HepG2 (cell line): ENCODE measurements around the gene FAM234B. TPM values are rescaled to one million over a fixed set of nuclear protein-coding genes. Genes with fewer than 3 reads are reported as not detected.

Source experiments
- AKAP8 ChIP-seq: sonication (generic); formaldehyde crosslinking; IDR thresholded peaks from 2 replicates; pipeline ENCODE4 v1.5.1; 2020; ENCODE audit warnings: mild to moderate bottlenecking, missing genetic modification reagents
- FOXO4 ChIP-seq: sonication (generic); formaldehyde crosslinking; conservative IDR thresholded peaks from 2 replicates; pipeline ENCODE4 v1.8.1; 2023; ENCODE audit warnings: missing genetic modification reagents
- GABPB1 ChIP-seq: IDR thresholded peaks from 2 replicates; pipeline ENCODE4 v1.6.1; 2016; ENCODE audit warnings: mild to moderate bottlenecking, missing genetic modification reagents, moderate library complexity, missing compliant biosample characterization
- IRF1 ChIP-seq: sonication (generic); formaldehyde crosslinking; IDR thresholded peaks from 2 replicates; pipeline ENCODE4 v1.4.0; 2020; ENCODE audit warnings: low read depth, mild to moderate bottlenecking, missing genetic modification reagents
- MLX ChIP-seq: IDR thresholded peaks from 2 replicates; pipeline ENCODE4 v1.6.1; 2016
- PCBP1 ChIP-seq: fragments of 200-400 bp; formaldehyde crosslinking; IDR thresholded peaks from 2 replicates; pipeline ENCODE4 v1.6.1; 2017; ENCODE audit warnings: mild to moderate bottlenecking, low read depth, low read length, borderline replicate concordance
- PRPF4 ChIP-seq: fragments of 200-400 bp; formaldehyde crosslinking; IDR thresholded peaks from 2 replicates; pipeline ENCODE4 v1.6.1; 2016; ENCODE audit warnings: low read length, low read depth; ENCODE audit not compliant: poor library complexity, severe bottlenecking
- YY1 ChIP-seq: IDR thresholded peaks from 2 replicates; pipeline ENCODE4 v1.6.1; 2011; ENCODE audit warnings: low read length, low read depth, moderate library complexity, mild to moderate bottlenecking; ENCODE audit not compliant: insufficient read depth, insufficient replicate concordance
- ZBTB39 ChIP-seq: sonication (generic); formaldehyde crosslinking; IDR thresholded peaks from 2 replicates; pipeline ENCODE4 v1.5.0; 2020; ENCODE audit warnings: missing genetic modification reagents
- ZFP82 ChIP-seq: sonication (generic); formaldehyde crosslinking; IDR thresholded peaks from 2 replicates; pipeline ENCODE4 v1.5.1; 2020; ENCODE audit warnings: mild to moderate bottlenecking, missing genetic modification reagents, borderline replicate concordance
- ZKSCAN8 ChIP-seq: IDR thresholded peaks from 2 replicates; pipeline ENCODE4 v1.6.1; 2016; ENCODE audit warnings: borderline replicate concordance, missing genetic modification reagents, missing compliant biosample characterization
- ZNF121 ChIP-seq: sonication (generic); formaldehyde crosslinking; IDR thresholded peaks from 2 replicates; pipeline ENCODE4 v1.5.0; 2020; ENCODE audit warnings: mild to moderate bottlenecking, missing genetic modification reagents
- ZNF407 ChIP-seq: sonication (generic); formaldehyde crosslinking; IDR thresholded peaks from one replicate; pipeline ENCODE4 v1.5.1; 2020; ENCODE audit warnings: mild to moderate bottlenecking, missing genetic modification reagents; ENCODE audit errors: not compliant biosample characterization
- ZSCAN31 ChIP-seq: sonication (generic); formaldehyde crosslinking; IDR thresholded peaks from 2 replicates; pipeline ENCODE4 v1.5.0; 2020; ENCODE audit warnings: low read depth, mild to moderate bottlenecking, missing genetic modification reagents
- polyA plus RNA-seq, 8 experiments: library from polyadenylated mRNA; depleted of rRNA in 3 of 8; stranded (reverse) in 7 of 8; unstranded in 1 of 8; fragments of >200 nt; fragmentation: Illumina TruSeq in 4 of 8; extraction: Trizol in 4 of 8; gene quantifications; 2 replicates each; pipeline versions ENCODE4 v1.2.1 to v1.2.3, GENCODE V29; 2011 to 2016; ENCODE audit warnings: low read depth in 4 of 8, missing spikeins in 1 of 8, mixed read lengths in 1 of 8; ENCODE audit not compliant: insufficient read depth in 1 of 8
- total RNA-seq, 5 experiments: library from RNA; depleted of rRNA; stranded (reverse); fragments of >200 nt; fragmentation: Illumina TruSeq; extraction: Trizol; gene quantifications; 2 replicates each; pipeline ENCODE4 v1.2.3, GENCODE V29; 2016; ENCODE audit warnings: low read depth in 1 of 5

Gene FAM234B
- total and polyA plus RNA-seq, 2 of the 13 experiments (the other 11 are each of a cell fraction or from before 2014, with no cell fraction given): 7.8 to 13.8 TPM

- TF ChIP-seq ZNF407 (CRISPR knock-in tag) (no peak), ZBTB39 (no peak), IRF1 (no peak), GABPB1 (CRISPR knock-in tag) (0 out of 2 replicates have a peak, but pooled peaks have one; percentile 20), ZSCAN31 (CRISPR knock-in tag) (no peak), ZFP82 (no peak), YY1 (no peak), MLX (CRISPR knock-in tag) (0 out of 2 replicates have a peak, but pooled peaks have one; percentile 59), PCBP1 (no peak), ZNF121 (0 out of 2 replicates have a peak, but pooled peaks have one; percentile 24), ZKSCAN8 (peak; percentile 78; the same call in 1 of the 2 replicates), PRPF4 (no peak), FOXO4 (CRISPR knock-in tag) (no peak), AKAP8 (CRISPR knock-in tag) (no peak)
These were observed 35.3 kb downstream of the FAM234B start (continued) for GRCh38 chr12:13079440-13079906.
